Smooth muscle cell (in vitro differentiated cells): ENCODE results near the gene STYX. TPM values are rescaled to one million over a fixed set of nuclear protein-coding genes. Genes with fewer than 3 reads are reported as not detected.
A peak's percentile ranks its signal among the peaks of the same experiment; 100 is the strongest.

Experiments
- DNase-seq: peaks from one replicate; lab custom pipeline; 2025; ENCODE audit not compliant: unreplicated experiment; lab: John Stamatoyannopoulos, UW
- H2AFZ ChIP-seq: fragments of 200-600 bp; sonication (generic); 2 replicates; pipeline ENCODE4 v1.6.0; 2016; ENCODE audit warnings: antibody characterized with exemption, low read depth, mild to moderate bottlenecking
- H3F3A ChIP-seq: fragments of 200-600 bp; sonication (generic); 2 replicates; pipeline ENCODE4 v1.6.0; 2017; ENCODE audit warnings: antibody characterized with exemption, low read depth
- H3K27ac ChIP-seq: fragments of 200-600 bp; sonication (generic); 2 replicates; pipeline ENCODE4 v1.5.1; 2016; ENCODE audit warnings: low read depth, mild to moderate bottlenecking
- H3K27me3 ChIP-seq: fragments of 200-600 bp; sonication (generic); 2 replicates; pipeline ENCODE4 v1.6.1; 2016; ENCODE audit warnings: low read depth, mild to moderate bottlenecking
- H3K36me3 ChIP-seq: fragments of 200-600 bp; sonication (generic); 2 replicates; pipeline ENCODE4 v1.5.1; 2016; ENCODE audit warnings: low read depth
- H3K4me1 ChIP-seq: fragments of 200-600 bp; sonication (generic); 2 replicates; pipeline ENCODE4 v1.5.1; 2016; ENCODE audit warnings: low read depth
- H3K4me2 ChIP-seq: fragments of 200-600 bp; sonication (generic); 2 replicates; pipeline ENCODE4 v1.6.0; 2016; ENCODE audit warnings: mild to moderate bottlenecking
- H3K4me3 ChIP-seq: fragments of 200-600 bp; sonication (generic); 2 replicates; pipeline ENCODE4 v1.5.1; 2016; ENCODE audit warnings: mild to moderate bottlenecking
- H3K79me2 ChIP-seq: fragments of 200-600 bp; sonication (generic); 2 replicates; pipeline ENCODE4 v1.6.0; 2016; ENCODE audit warnings: low read depth, mild to moderate bottlenecking
- H3K9ac ChIP-seq: fragments of 200-600 bp; sonication (generic); 2 replicates; pipeline ENCODE4 v1.6.0; 2016; ENCODE audit warnings: low read depth
- H3K9me3 ChIP-seq: fragments of 200-600 bp; sonication (generic); replicated peaks from 2 replicates; pipeline ENCODE4 v1.5.1; 2016; ENCODE audit warnings: low read depth
- H4K20me1 ChIP-seq: fragments of 200-600 bp; sonication (generic); 2 replicates; pipeline ENCODE4 v1.6.0; 2016; ENCODE audit warnings: low read depth
- CTCF ChIP-seq: fragments of 200-600 bp; sonication (generic); IDR thresholded peaks from 2 replicates; pipeline ENCODE4 v1.5.1; 2017; ENCODE audit warnings: borderline replicate concordance, mild to moderate bottlenecking, antibody characterized with exemption; ENCODE audit not compliant: insufficient read depth, poor library complexity, severe bottlenecking
- WGBS: methylation state at CpG from one replicate; pipeline ENCODE4 v1.1.7; 2016; ENCODE audit warnings: low lambda C conversion rate; 5-methylcytosine and 5-hydroxymethylcytosine counted together
- polyA plus RNA-seq: library from polyadenylated mRNA; unstranded; fragments of >200 nt; fragmentation: Nextera tagmentation; extraction: Ambion mirVana; gene quantifications from 2 replicates; pipeline ENCODE4 v1.2.1, GENCODE V29; 2016
- total RNA-seq: library from RNA; depleted of rRNA; stranded (reverse); fragments of >200 nt; gene quantifications from 2 replicates; pipeline ENCODE4 v1.2.3, GENCODE V29; 2014

Gene STYX
- total and polyA plus RNA-seq, 2 experiments from 2014 or later = 8.5 to 17.9 TPM

DNA sequence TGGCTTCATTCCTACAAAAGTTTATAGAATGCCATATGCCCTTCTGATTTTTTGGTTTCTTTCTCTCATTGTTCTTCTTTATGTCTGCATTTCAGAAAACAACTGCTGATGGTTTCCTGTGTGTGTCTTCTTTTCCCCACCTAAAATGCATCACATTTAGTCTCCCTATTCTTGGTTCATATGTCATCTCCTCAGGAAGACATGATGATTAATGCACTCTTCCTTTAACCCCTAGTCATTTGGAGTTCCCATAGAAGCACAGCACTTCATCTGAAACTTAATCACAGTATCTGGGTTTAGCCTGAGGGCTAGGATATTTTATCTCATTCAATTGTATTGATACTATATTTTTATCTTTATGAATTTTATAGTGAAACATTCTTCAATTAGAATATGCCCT is 39.9 kb downstream of the STYX start:
- Histone ChIP-seq H3K4me3 (no peak overlapping the region), H2AFZ (no peak overlapping the region)

GRCh38 chr14:52776816-52777215 is 46.9 kb downstream of the STYX start:
- H3K79me2 ChIP-seq = no peaks in the 10 kb centered on the region
- no peak overlapping the region for H3K4me2 ChIP-seq
- 88% methylated on average over 7 of the region's 7 CpGs for WGBS
- H4K20me1 ChIP-seq = no peaks in the 10 kb centered on the region
- H3K27ac ChIP-seq = no peak overlapping the region
- no peak for TF ChIP-seq CTCF
- peaks cover 3% of the 10 kb centered on the region for H3K36me3 ChIP-seq
- H3K27me3 ChIP-seq = no peaks in the 10 kb centered on the region
- H3K4me3 ChIP-seq = no peak overlapping the region
- no peaks in the 10 kb centered on the region for H3K9me3 ChIP-seq
- peaks cover 7% of the 10 kb centered on the region for H3F3A ChIP-seq
- H2AFZ ChIP-seq = no peak overlapping the region
- no peak for DNase-seq
- no peaks in the 10 kb centered on the region for H3K4me1 ChIP-seq
- no peak overlapping the region for H3K9ac ChIP-seq

More for the DNA sequence above, 39.9 kb downstream of the STYX start:
- H3K27ac ChIP-seq = no peak overlapping the region
- H3K9ac ChIP-seq = no peak overlapping the region
- H4K20me1 ChIP-seq = no peaks in the 10 kb centered on the region
- H3K4me2 ChIP-seq = no peak overlapping the region
- no peaks in the 10 kb centered on the region for H3K79me2 ChIP-seq
- H3K4me1 ChIP-seq = no peaks in the 10 kb centered on the region
- H3F3A ChIP-seq = peaks cover 6% of the 10 kb centered on the region
- DNase-seq = no peak
- TF ChIP-seq CTCF = no peak
- no peaks in the 10 kb centered on the region for H3K27me3 ChIP-seq
- no peaks in the 10 kb centered on the region for H3K9me3 ChIP-seq
- H3K36me3 ChIP-seq = peaks cover 19% of the 10 kb centered on the region

DNA sequence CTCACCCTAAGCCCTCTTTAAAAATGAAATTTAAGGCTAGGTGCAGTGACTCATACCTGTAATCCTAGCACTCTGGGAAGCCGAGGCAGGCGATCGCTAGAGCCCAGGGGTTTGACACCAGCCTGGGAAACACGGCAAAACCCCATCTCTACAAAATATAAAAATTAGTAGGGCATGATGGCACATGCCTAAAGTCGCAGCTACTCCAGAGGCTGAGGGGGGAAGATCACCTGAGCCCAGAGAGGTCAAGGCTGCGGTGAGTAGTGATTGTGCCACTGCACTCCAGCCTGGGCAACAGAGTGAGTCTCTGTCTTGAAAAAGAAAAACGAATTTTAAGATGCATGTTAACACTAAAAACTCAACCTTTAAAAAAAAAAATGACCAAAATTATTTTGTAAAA is 48.7 kb downstream of the STYX start:
- Histone ChIP-seq H3K4me3 (no peak overlapping the region), H3K4me2 (no peak overlapping the region), H3K27me3 (no peaks in the 10 kb centered on the region), H3F3A (peaks cover 7% of the 10 kb centered on the region), H3K9ac (no peak overlapping the region), H3K27ac (no peak overlapping the region), H3K79me2 (no peaks in the 10 kb centered on the region), H3K9me3 (no peaks in the 10 kb centered on the region), H2AFZ (no peak overlapping the region), H3K4me1 (no peaks in the 10 kb centered on the region), H3K36me3 (peaks cover 3% of the 10 kb centered on the region), H4K20me1 (no peaks in the 10 kb centered on the region)
- no peak for DNase-seq
- 87% methylated on average over 7 of the region's 7 CpGs for WGBS
- no peak for TF ChIP-seq CTCF

DNA sequence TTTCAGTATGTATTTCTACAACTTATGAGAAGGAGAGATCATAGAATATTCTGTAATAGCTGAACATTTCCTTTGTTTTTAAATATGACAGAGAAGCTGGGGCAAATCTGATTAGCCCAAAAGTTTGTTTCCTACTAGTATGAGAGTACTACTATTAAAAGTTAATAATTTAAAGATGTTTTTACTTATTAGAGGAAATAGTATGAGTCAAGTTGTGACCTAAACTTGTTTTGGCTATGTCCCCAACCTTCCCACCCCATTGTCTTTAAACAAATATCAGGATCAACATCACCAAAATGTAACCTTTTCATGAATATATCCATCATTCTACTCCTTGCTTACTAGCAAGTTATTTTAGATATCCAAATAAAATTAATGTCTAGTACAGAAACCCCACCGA is 50.9 kb downstream of the STYX start:
- no peaks in the 10 kb centered on the region for H3K9me3 ChIP-seq
- H3K4me3 ChIP-seq = no peak overlapping the region
- no peak overlapping the region for H3K4me2 ChIP-seq
- no peak for DNase-seq
- peaks cover 5% of the 10 kb centered on the region for H3K79me2 ChIP-seq
- 100% methylated on average over 1 of the region's 1 CpG for WGBS
- peak overlapping the region; percentile 13 for H3K27ac ChIP-seq
- no peak overlapping the region for H3K9ac ChIP-seq
- H3F3A ChIP-seq = no peaks in the 10 kb centered on the region
- H2AFZ ChIP-seq = no peak overlapping the region
- no peaks in the 10 kb centered on the region for H3K4me1 ChIP-seq
- no peak for TF ChIP-seq CTCF
- H3K27me3 ChIP-seq = no peaks in the 10 kb centered on the region
- peaks cover 3% of the 10 kb centered on the region for H3K36me3 ChIP-seq
- no peaks in the 10 kb centered on the region for H4K20me1 ChIP-seq
